ENCODE results near the gene TM9SF4. TPM values are rescaled to one million over a fixed set of nuclear protein-coding genes. Genes with fewer than 3 reads are reported as not detected.

TM9SF4 gene
- total RNA-seq, 1 donor from 2014 or later, result 39.6 TPM

- no peaks in the 10 kb centered on the region for H3K36me3 ChIP-seq (ENCODE audit: control insufficient read depth, insufficient read depth, low read length)
- H3K4me3 ChIP-seq (ENCODE audit: low read depth, low read length), result no peak overlapping the region
- no peak for TF ChIP-seq CTCF (IDR thresholded peaks at IDR 0.05; ENCODE audit: insufficient read depth, low read length, poor library complexity, severe bottlenecking)
- no peaks in the 10 kb centered on the region for H3K27me3 ChIP-seq (ENCODE audit: control insufficient read depth, insufficient read depth, low read length)
- no peak for DNase-seq (ENCODE audit: low read depth)
Observed at GRCh38 chr20:32127347-32127746, 17.8 kb downstream of the TM9SF4 start.

- H3K27me3 ChIP-seq (ENCODE audit: control insufficient read depth, insufficient read depth, low read length), result no peaks in the 10 kb centered on the region
- peaks cover 1% of the 10 kb centered on the region for H3K36me3 ChIP-seq (ENCODE audit: control insufficient read depth, insufficient read depth, low read length)
- DNase-seq (ENCODE audit: low read depth), result no peak
- no peak overlapping the region for H3K4me3 ChIP-seq (ENCODE audit: low read depth, low read length)
- no peak for TF ChIP-seq CTCF (IDR thresholded peaks at IDR 0.05; ENCODE audit: insufficient read depth, low read length, poor library complexity, severe bottlenecking)
Observed at GRCh38 chr20:32128167-32128566, 18.7 kb downstream of the TM9SF4 start.

GRCh38 chr20:32129863-32130262, 20.3 kb downstream of the TM9SF4 start:
- no peak for DNase-seq (ENCODE audit: low read depth)
- Histone ChIP-seq H3K36me3 (ENCODE audit: control insufficient read depth, insufficient read depth, low read length) (peaks cover 1% of the 10 kb centered on the region), H3K27me3 (ENCODE audit: control insufficient read depth, insufficient read depth, low read length) (no peaks in the 10 kb centered on the region), H3K4me3 (ENCODE audit: low read depth, low read length) (no peak overlapping the region)
- no peak for TF ChIP-seq CTCF (IDR thresholded peaks at IDR 0.05; ENCODE audit: insufficient read depth, low read length, poor library complexity, severe bottlenecking)

GRCh38 chr20:32130352-32130751, 20.8 kb downstream of the TM9SF4 start:
- Histone ChIP-seq H3K4me3 (ENCODE audit: low read depth, low read length) (no peak overlapping the region), H3K36me3 (ENCODE audit: control insufficient read depth, insufficient read depth, low read length) (peaks cover 1% of the 10 kb centered on the region), H3K27me3 (ENCODE audit: control insufficient read depth, insufficient read depth, low read length) (no peaks in the 10 kb centered on the region)
- DNase-seq (ENCODE audit: low read depth), result no peak
- no peak for TF ChIP-seq CTCF (IDR thresholded peaks at IDR 0.05; ENCODE audit: insufficient read depth, low read length, poor library complexity, severe bottlenecking)

- Histone ChIP-seq H3K27me3 (ENCODE audit: control insufficient read depth, insufficient read depth, low read length) (no peaks in the 10 kb centered on the region), H3K4me3 (ENCODE audit: low read depth, low read length) (no peak overlapping the region), H3K36me3 (ENCODE audit: control insufficient read depth, insufficient read depth, low read length) (peaks cover 1% of the 10 kb centered on the region)
- DNase-seq (ENCODE audit: low read depth), result no peak
- no peak for TF ChIP-seq CTCF (IDR thresholded peaks at IDR 0.05; ENCODE audit: insufficient read depth, low read length, poor library complexity, severe bottlenecking)
Observed at GRCh38 chr20:32130965-32131364, 21.5 kb downstream of the TM9SF4 start.

GRCh38 chr20:32132911-32133549, 23.5 kb downstream of the TM9SF4 start:
- no peak for TF ChIP-seq CTCF (IDR thresholded peaks at IDR 0.05; ENCODE audit: insufficient read depth, low read length, poor library complexity, severe bottlenecking)
- no peak for DNase-seq (ENCODE audit: low read depth)
- H3K36me3 ChIP-seq (ENCODE audit: control insufficient read depth, insufficient read depth, low read length), result peaks cover 1% of the 10 kb centered on the region
- H3K4me3 ChIP-seq (ENCODE audit: low read depth, low read length), result no peak overlapping the region
- no peaks in the 10 kb centered on the region for H3K27me3 ChIP-seq (ENCODE audit: control insufficient read depth, insufficient read depth, low read length)
